Fibroblast of skin of back (primary cell): Measurements from ENCODE around the gene TRAPPC3L. TPM values are rescaled to one million over a fixed set of nuclear protein-coding genes. Genes with fewer than 3 reads are reported as not detected.

Source experiments
- DNase-seq: peaks from one replicate; pipeline ENCODE4 v3.0.0-alpha.2; 2013
- polyA plus RNA-seq, 2 experiments: library from polyadenylated mRNA; unstranded; fragments of 120-200 nt; gene quantifications; one replicate each; pipeline ENCODE4 v1.2.1, GENCODE V29; 2013; ENCODE audit not compliant: insufficient read length in 2 of 2

TRAPPC3L gene
- polyA plus RNA-seq (2013, experiment 1 of 2; ENCODE audit: insufficient read length) = not detected
- polyA plus RNA-seq (2013, experiment 2 of 2; ENCODE audit: insufficient read length) = not detected

GRCh38 chr6:116545651-116546050 lies at the start of gene TRAPPC3L:
TSS of gene TRAPPC3L (minus strand) at chr6:116545684. CDS start at chr6:116545514, 170 bp downstream.
- DNase-seq = no peak

- no peak for DNase-seq
These were observed 49.8 kb upstream of the TRAPPC3L start for GRCh38 chr6:116595247-116595646.

GRCh38 chr6:116586738-116587137 lies 41.3 kb upstream of the TRAPPC3L start:
- DNase-seq = no peak

GRCh38 chr6:116586276-116586675 lies 40.8 kb upstream of the TRAPPC3L start:
- no peak for DNase-seq

- peak; percentile 56 for DNase-seq
These were observed 34.7 kb upstream of the TRAPPC3L start for GRCh38 chr6:116580198-116580597.

- no peak for DNase-seq
These were observed 33.7 kb upstream of the TRAPPC3L start for GRCh38 chr6:116579143-116579542.

- no peak for DNase-seq
These were observed 32.9 kb upstream of the TRAPPC3L start for GRCh38 chr6:116578335-116578734.

GRCh38 chr6:116577486-116577885 lies 32.0 kb upstream of the TRAPPC3L start:
- no peak for DNase-seq

GRCh38 chr6:116575227-116575626 lies 29.7 kb upstream of the TRAPPC3L start:
- no peak for DNase-seq

GRCh38 chr6:116572162-116572561 lies 26.7 kb upstream of the TRAPPC3L start:
- peak; percentile 36 for DNase-seq

GRCh38 chr6:116571683-116572000 lies 26.2 kb upstream of the TRAPPC3L start:
- DNase-seq = no peak

- DNase-seq = peak; percentile 100
These were observed 25.6 kb upstream of the TRAPPC3L start, which contains the start of gene RWDD1 for GRCh38 chr6:116570856-116571682. TSS of gene RWDD1 (plus strand) at chr6:116571504. CDS start at chr6:116571583, 79 bp downstream.

- no peak for DNase-seq
These were observed 23.6 kb upstream of the TRAPPC3L start for GRCh38 chr6:116568821-116569755.

- DNase-seq = no peak
These were observed 22.6 kb upstream of the TRAPPC3L start for GRCh38 chr6:116568111-116568510.

- DNase-seq = peak; percentile 24
These were observed 19.7 kb upstream of the TRAPPC3L start for GRCh38 chr6:116564921-116565872.

- peak; percentile 71 for DNase-seq
These were observed 18.8 kb upstream of the TRAPPC3L start for GRCh38 chr6:116564311-116564710.

- DNase-seq = no peak
These were observed 18.3 kb upstream of the TRAPPC3L start for GRCh38 chr6:116563830-116564229.

GRCh38 chr6:116562614-116563013 lies 17.1 kb upstream of the TRAPPC3L start:
- DNase-seq = no peak

- no peak for DNase-seq
These were observed 16.5 kb upstream of the TRAPPC3L start for GRCh38 chr6:116562019-116562403.

GRCh38 chr6:116561377-116562018 lies 16.0 kb upstream of the TRAPPC3L start:
- DNase-seq = peak; percentile 70

GRCh38 chr6:116560130-116560529 lies 14.6 kb upstream of the TRAPPC3L start:
- DNase-seq = no peak
